ENCODE measurements around the gene EBPL. TPM values are rescaled to one million over a fixed set of nuclear protein-coding genes. Genes with fewer than 3 reads are reported as not detected.

EBPL gene
- polyA plus RNA-seq, 6 donors from 2014 or later: 41.4 to 77.2 (median 65.8) TPM

- H3K27me3 Mint-ChIP-seq: no peaks in the 10 kb centered on the region
- H3K9me3 Mint-ChIP-seq: no peaks in the 10 kb centered on the region
- ATAC-seq (ENCODE audit: low read depth in 2 of 2): no peak
- H3K27ac Mint-ChIP-seq: peak overlapping the region in 1 of 6 donors; percentile 35
- no peak overlapping the region for H3K4me3 Mint-ChIP-seq
- peaks cover 0 to 13% (median 0%) of the 10 kb centered on the region in 3 donors for H3K4me1 Mint-ChIP-seq
- peaks cover 0 to 4% of the 10 kb centered on the region in 2 donors for H3K36me3 Mint-ChIP-seq
- no peak for DNase-seq
These were observed 35.4 kb downstream of the EBPL start for GRCh38 chr13:49655906-49656305.

- Mint-ChIP-seq H3K4me1 (peaks cover 0 to 11% (median 0%) of the 10 kb centered on the region in 3 donors), H3K4me3 (no peak overlapping the region), H3K36me3 (no peaks in the 10 kb centered on the region), H3K9me3 (no peaks in the 10 kb centered on the region), H3K27ac (no peak overlapping the region), H3K27me3 (no peaks in the 10 kb centered on the region)
- DNase-seq (no peak), ATAC-seq (ENCODE audit: low read depth in 2 of 2) (no peak)
These were observed 37.3 kb downstream of the EBPL start for GRCh38 chr13:49654011-49654410.

- DNase-seq (no peak), ATAC-seq (ENCODE audit: low read depth in 2 of 2) (no peak)
- Mint-ChIP-seq H3K27me3 (no peaks in the 10 kb centered on the region), H3K27ac (no peak overlapping the region), H3K4me3 (no peak overlapping the region), H3K4me1 (peaks cover 0 to 11% (median 0%) of the 10 kb centered on the region in 3 donors), H3K9me3 (no peaks in the 10 kb centered on the region), H3K36me3 (no peaks in the 10 kb centered on the region)
These were observed 37.8 kb downstream of the EBPL start for GRCh38 chr13:49653478-49653877.

GRCh38 chr13:49652355-49653305 lies 38.7 kb downstream of the EBPL start:
- Mint-ChIP-seq H3K9me3 (no peaks in the 10 kb centered on the region), H3K4me3 (peak overlapping the region in 2 of 8 donors; percentile 64 to 65), H3K27me3 (no peaks in the 10 kb centered on the region), H3K4me1 (peaks cover 0 to 11% (median 0%) of the 10 kb centered on the region in 3 donors), H3K36me3 (no peaks in the 10 kb centered on the region), H3K27ac (peak overlapping the region in 1 of 6 donors; percentile 38)
- DNase-seq: no peak
- ATAC-seq (ENCODE audit: low read depth in 2 of 2): peak; percentile 38 to 46

- ATAC-seq (ENCODE audit: low read depth in 2 of 2) (no peak), DNase-seq (no peak)
- H3K27ac Mint-ChIP-seq: peak overlapping the region in 1 of 6 donors; percentile 86
- H3K27me3 Mint-ChIP-seq: no peaks in the 10 kb centered on the region
- peaks cover 0 to 13% (median under 1%) of the 10 kb centered on the region in 3 donors for H3K4me1 Mint-ChIP-seq
- H3K9me3 Mint-ChIP-seq: no peaks in the 10 kb centered on the region
- no peaks in the 10 kb centered on the region for H3K36me3 Mint-ChIP-seq
- H3K4me3 Mint-ChIP-seq: peak overlapping the region in 2 of 8 donors; percentile 3 to 64
These were observed 39.5 kb downstream of the EBPL start for GRCh38 chr13:49651570-49652354.

DNA sequence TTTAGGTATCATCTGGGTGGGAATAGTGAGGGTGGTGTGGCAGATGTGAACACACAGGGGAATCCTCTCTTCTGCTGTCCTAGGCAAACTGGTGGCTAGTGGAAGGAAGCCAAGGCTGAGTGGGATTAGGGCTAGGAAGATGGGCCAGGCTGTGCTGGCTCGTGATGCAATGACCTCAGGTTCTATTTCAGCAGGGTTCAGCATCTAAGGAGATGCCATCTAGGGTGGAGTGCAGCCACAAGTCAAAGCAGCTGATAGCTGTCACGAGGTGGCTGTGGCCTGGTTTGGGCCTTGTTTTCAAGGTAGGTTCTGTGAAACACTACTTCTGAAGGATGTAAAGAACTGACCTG lies 41.3 kb downstream of the EBPL start:
- DNase-seq (no peak), ATAC-seq (ENCODE audit: low read depth in 2 of 2) (no peak)
- no peaks in the 10 kb centered on the region for H3K36me3 Mint-ChIP-seq
- peaks cover 0 to 25% (median 9%) of the 10 kb centered on the region in 3 donors for H3K4me1 Mint-ChIP-seq
- no peak overlapping the region for H3K4me3 Mint-ChIP-seq
- H3K9me3 Mint-ChIP-seq: no peaks in the 10 kb centered on the region
- H3K27me3 Mint-ChIP-seq: no peaks in the 10 kb centered on the region
- H3K27ac Mint-ChIP-seq: peak overlapping the region in 1 of 6 donors; percentile 73

DNA sequence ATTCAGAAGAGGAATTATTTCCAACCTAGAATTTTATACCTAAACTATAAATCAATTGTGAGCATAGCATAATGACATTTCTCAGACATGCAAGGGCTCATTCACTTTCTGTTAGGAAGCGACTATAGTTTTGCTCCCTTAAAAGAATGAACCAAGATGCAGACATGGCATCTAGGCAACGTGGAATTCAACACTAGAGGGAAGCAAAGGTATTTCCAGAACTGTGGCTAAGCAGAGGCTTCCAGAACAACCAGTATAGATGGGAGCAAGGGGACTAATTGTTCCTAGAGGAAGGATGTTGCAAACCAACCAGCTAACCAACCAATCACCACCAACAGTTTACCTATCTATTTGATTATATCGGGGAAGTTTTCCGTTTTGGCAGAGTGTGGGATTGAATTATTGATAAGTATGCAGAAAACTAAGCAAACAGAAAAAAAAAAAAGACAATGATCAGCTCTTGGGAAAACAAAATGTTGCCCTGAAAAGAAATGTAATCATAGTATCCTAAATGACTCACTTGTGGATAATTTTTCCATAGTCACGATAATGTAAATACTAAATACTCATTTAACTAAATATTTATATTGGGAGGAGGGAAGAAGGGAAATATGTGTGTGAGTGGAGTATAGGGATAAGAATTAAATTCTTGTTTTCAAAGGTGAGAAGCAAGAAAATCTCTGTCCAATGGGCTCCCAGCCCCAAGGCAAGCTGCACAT lies 41.9 kb downstream of the EBPL start:
- Mint-ChIP-seq H3K4me3 (no peak overlapping the region), H3K9me3 (no peaks in the 10 kb centered on the region), H3K4me1 (peaks cover 0 to 28% (median 9%) of the 10 kb centered on the region in 3 donors), H3K27ac (no peak overlapping the region), H3K27me3 (no peaks in the 10 kb centered on the region), H3K36me3 (no peaks in the 10 kb centered on the region)
- no peak for ATAC-seq (ENCODE audit: low read depth in 2 of 2)
- no peak for DNase-seq

GRCh38 chr13:49646688-49647087 lies 44.6 kb downstream of the EBPL start:
- DNase-seq (no peak), ATAC-seq (ENCODE audit: low read depth in 2 of 2) (peak in 1 of 2 donors; percentile 30)
- H3K27ac Mint-ChIP-seq: peak overlapping the region in 1 of 6 donors; percentile 37
- H3K27me3 Mint-ChIP-seq: no peaks in the 10 kb centered on the region
- H3K4me3 Mint-ChIP-seq: peak overlapping the region in 1 of 8 donors; percentile 65
- H3K36me3 Mint-ChIP-seq: no peaks in the 10 kb centered on the region
- H3K4me1 Mint-ChIP-seq: peaks cover 19 to 43% (median 24%) of the 10 kb centered on the region in 3 donors
- no peaks in the 10 kb centered on the region for H3K9me3 Mint-ChIP-seq

GRCh38 chr13:49645451-49645850 lies 45.8 kb downstream of the EBPL start:
- DNase-seq (no peak), ATAC-seq (ENCODE audit: low read depth in 2 of 2) (no peak)
- Mint-ChIP-seq H3K9me3 (no peaks in the 10 kb centered on the region), H3K27ac (peak overlapping the region in 3 of 6 donors; percentile 22 to 83 (median 26)), H3K4me3 (peak overlapping the region in 2 of 8 donors; percentile 10 to 40), H3K27me3 (no peaks in the 10 kb centered on the region), H3K4me1 (peaks cover 19 to 45% (median 24%) of the 10 kb centered on the region in 3 donors), H3K36me3 (no peaks in the 10 kb centered on the region)

- H3K4me1 Mint-ChIP-seq: peaks cover 19 to 53% (median 24%) of the 10 kb centered on the region in 3 donors
These were observed 48.1 kb downstream of the EBPL start for GRCh38 chr13:49643035-49643646.

GRCh38 chr13:49641801-49642291 lies 49.4 kb downstream of the EBPL start:
- ATAC-seq (ENCODE audit: low read depth in 2 of 2): no peak
- peak overlapping the region in 3 of 8 donors; percentile 51 to 62 (median 58) for H3K4me3 Mint-ChIP-seq
- no peaks in the 10 kb centered on the region for H3K27me3 Mint-ChIP-seq
- no peaks in the 10 kb centered on the region for H3K9me3 Mint-ChIP-seq
- H3K4me1 Mint-ChIP-seq: peaks cover 19 to 53% (median 25%) of the 10 kb centered on the region in 3 donors
- H3K27ac Mint-ChIP-seq: peak overlapping the region in 2 of 6 donors; percentile 26 to 90
- DNase-seq: no peak
- no peaks in the 10 kb centered on the region for H3K36me3 Mint-ChIP-seq

More at GRCh38 chr13:49643035-49643646, 48.1 kb downstream of the EBPL start:
- DNase-seq (peak; percentile 63), ATAC-seq (ENCODE audit: low read depth in 2 of 2) (peak; percentile 93 to 94)
- no peaks in the 10 kb centered on the region for H3K36me3 Mint-ChIP-seq
- peak overlapping the region; percentile 2 to 89 (median 46) for H3K27ac Mint-ChIP-seq
- peak overlapping the region; percentile 45 to 88 (median 66) for H3K4me3 Mint-ChIP-seq
- no peaks in the 10 kb centered on the region for H3K9me3 Mint-ChIP-seq
- no peaks in the 10 kb centered on the region for H3K27me3 Mint-ChIP-seq

DNA sequence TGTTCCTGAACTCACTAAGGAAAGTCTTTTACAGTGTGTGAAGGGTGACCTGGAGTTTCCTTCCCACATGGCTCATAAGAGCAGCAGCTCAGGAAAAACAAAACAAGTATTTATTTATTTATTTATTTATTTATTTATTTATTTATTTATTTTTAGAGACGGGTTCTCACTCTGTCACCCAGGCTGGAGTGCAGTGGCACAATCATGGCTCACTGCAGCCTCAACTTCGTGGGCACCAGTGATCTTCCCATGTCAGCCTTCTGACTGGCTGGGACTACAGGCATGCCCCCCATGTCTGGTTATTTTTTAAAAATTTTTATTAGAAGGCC lies 52.6 kb downstream of the EBPL start:
- Mint-ChIP-seq H3K4me1 (peaks cover 38 to 61% (median 47%) of the 10 kb centered on the region in 3 donors), H3K27me3 (no peaks in the 10 kb centered on the region), H3K36me3 (no peaks in the 10 kb centered on the region), H3K27ac (peak overlapping the region in 1 of 6 donors; percentile 75), H3K4me3 (no peak overlapping the region), H3K9me3 (no peaks in the 10 kb centered on the region)
- ATAC-seq (ENCODE audit: low read depth in 2 of 2) (no peak), DNase-seq (no peak)

Data from naive B cell (primary cell).